H9 (cell line): ENCODE results near the gene ALCAM. TPM values are rescaled to one million over a fixed set of nuclear protein-coding genes. Genes with fewer than 3 reads are reported as not detected.

ENCODE experiments used
- DNase-seq: peaks from one replicate; pipeline ENCODE4 v3.0.0-alpha.2; 2017
- H2AFZ ChIP-seq: one replicate; pipeline ENCODE4 v1.6.1; 2013; ENCODE audit warnings: mild to moderate bottlenecking, low read length, control low read depth, moderate library complexity
- H2AK5ac ChIP-seq: 2 replicates; pipeline ENCODE4 v1.6.1; 2013; ENCODE audit warnings: low read length, control low read depth, mixed read lengths; ENCODE audit not compliant: insufficient read length
- H2BK120ac ChIP-seq: one replicate; pipeline ENCODE4 v1.6.1; 2013; ENCODE audit warnings: low read depth, mild to moderate bottlenecking, low read length, control low read depth, inconsistent platforms; ENCODE audit not compliant: poor library complexity, severe bottlenecking
- H2BK12ac ChIP-seq: 2 replicates; pipeline ENCODE4 v1.6.1; 2013; ENCODE audit warnings: low read length, control low read depth, mixed read lengths, low read depth; ENCODE audit not compliant: insufficient read length
- H2BK15ac ChIP-seq: 2 replicates; pipeline ENCODE4 v1.6.1; 2013; ENCODE audit warnings: low read depth, low read length, control low read depth
- H2BK20ac ChIP-seq: one replicate; pipeline ENCODE4 v1.6.1; 2013; ENCODE audit warnings: low read depth, mild to moderate bottlenecking, low read length, control low read depth, inconsistent platforms; ENCODE audit not compliant: poor library complexity, severe bottlenecking
- H2BK5ac ChIP-seq: 2 replicates; pipeline ENCODE4 v1.6.1; 2013; ENCODE audit warnings: low read length, control low read depth, mixed read lengths; ENCODE audit not compliant: insufficient read length
- H3K14ac ChIP-seq: 2 replicates; pipeline ENCODE4 v1.6.1; 2013; ENCODE audit warnings: low read length, control low read depth; ENCODE audit not compliant: insufficient read depth
- H3K18ac ChIP-seq: 2 replicates; pipeline ENCODE4 v1.6.1; 2013; ENCODE audit warnings: low read depth, mild to moderate bottlenecking, mixed read lengths, low read length, control low read depth; ENCODE audit not compliant: insufficient read length
- H3K23ac ChIP-seq: 2 replicates; pipeline ENCODE4 v1.6.1; 2013; ENCODE audit warnings: low read length, control low read depth, mixed read lengths, low read depth; ENCODE audit not compliant: insufficient read length
- H3K23me2 ChIP-seq: 2 replicates; pipeline ENCODE4 v1.6.1; 2013; ENCODE audit warnings: low read depth, mild to moderate bottlenecking, mixed read lengths, low read length, control low read depth; ENCODE audit not compliant: insufficient read length, poor library complexity, severe bottlenecking
- H3K27ac ChIP-seq: 2 replicates; pipeline ENCODE4 v1.5.1; 2013; ENCODE audit warnings: low read length, control low read depth, mixed read lengths, low read depth; ENCODE audit not compliant: insufficient read length
- H3K27me3 ChIP-seq: 2 replicates; pipeline ENCODE4 v1.6.1; 2013; ENCODE audit warnings: low read length, control low read depth, inconsistent platforms; ENCODE audit not compliant: insufficient read depth
- H3K4ac ChIP-seq: 2 replicates; pipeline ENCODE4 v1.6.1; 2013; ENCODE audit warnings: low read depth, mild to moderate bottlenecking, control low read depth, inconsistent platforms, low read length, moderate library complexity
- H3K4me1 ChIP-seq: 2 replicates; pipeline ENCODE4 v1.6.1; 2013; ENCODE audit warnings: low read length, control low read depth, inconsistent platforms; ENCODE audit not compliant: insufficient read depth
- H3K4me2 ChIP-seq: 2 replicates; pipeline ENCODE4 v1.6.1; 2013; ENCODE audit warnings: low read length, control low read depth, mixed read lengths; ENCODE audit not compliant: insufficient read length, insufficient read depth
- H3K56ac ChIP-seq: 2 replicates; pipeline ENCODE4 v1.6.1; 2013; ENCODE audit warnings: low read depth, mild to moderate bottlenecking, mixed read lengths, low read length, control low read depth; ENCODE audit not compliant: insufficient read length
- H3K79me1 ChIP-seq: 2 replicates; pipeline ENCODE4 v1.6.1; 2013; ENCODE audit warnings: low read depth, mild to moderate bottlenecking, moderate library complexity, low read length, control low read depth, inconsistent platforms; ENCODE audit not compliant: insufficient read depth, poor library complexity, severe bottlenecking
- H3K79me2 ChIP-seq: 2 replicates; pipeline ENCODE4 v1.6.1; 2013; ENCODE audit warnings: low read length, control low read depth, inconsistent platforms; ENCODE audit not compliant: insufficient read depth
- H3K9ac ChIP-seq: 2 replicates; pipeline ENCODE4 v1.6.1; 2013; ENCODE audit warnings: low read length, control low read depth, mixed read lengths; ENCODE audit not compliant: insufficient read length; ENCODE audit errors: extremely low read depth
- H3K9me3 ChIP-seq: one replicate; pipeline ENCODE4 v1.6.1; 2013; ENCODE audit warnings: low read depth, low read length, inconsistent platforms; ENCODE audit not compliant: control insufficient read depth
- H3T11ph ChIP-seq: one replicate; pipeline ENCODE4 v1.6.1; 2013; ENCODE audit warnings: mild to moderate bottlenecking, low read length, control low read depth, inconsistent platforms
- H4K20me1 ChIP-seq: one replicate; pipeline ENCODE4 v1.6.1; 2013; ENCODE audit not compliant: control insufficient read depth, insufficient read length, insufficient read depth
- H4K5ac ChIP-seq: 2 replicates; pipeline ENCODE4 v1.6.1; 2013; ENCODE audit warnings: low read depth, mild to moderate bottlenecking, mixed read lengths, low read length, control low read depth; ENCODE audit not compliant: insufficient read length
- H4K8ac ChIP-seq: replicated peaks from 2 replicates; pipeline ENCODE4 v1.6.1; 2013; ENCODE audit warnings: low read length, control low read depth, mixed read lengths, low read depth; ENCODE audit not compliant: insufficient read length
- H4K91ac ChIP-seq: 2 replicates; pipeline ENCODE4 v1.6.1; 2013; ENCODE audit warnings: low read depth, mild to moderate bottlenecking, moderate library complexity, mixed read lengths, low read length, control low read depth; ENCODE audit not compliant: insufficient read length
- H3K27ac Mint-ChIP-seq, 3 experiments: 2 replicates in 2 of 3; 3 replicates in 1 of 3; pipeline ENCODE4 v1.8.0; 2020 to 2021; ENCODE audit warnings: mixed read lengths in 3 of 3, mild to moderate bottlenecking in 1 of 3, moderate library complexity in 1 of 3
- H3K27me3 Mint-ChIP-seq: 2 replicates; pipeline ENCODE4 v1.8.0; 2021; ENCODE audit warnings: low read depth, mild to moderate bottlenecking, moderate library complexity, mixed read lengths
- H3K36me3 Mint-ChIP-seq, 3 experiments: 2 replicates in 2 of 3; 3 replicates in 1 of 3; pipeline ENCODE4 v1.8.0; 2020 to 2021; ENCODE audit warnings: low read depth in 3 of 3, mixed read lengths in 3 of 3; ENCODE audit not compliant: insufficient read depth in 1 of 3
- H3K4me1 Mint-ChIP-seq, 2 experiments: 2 replicates each; pipeline ENCODE4 v1.8.0; 2020; ENCODE audit warnings: mixed read lengths in 2 of 2
- H3K4me3 Mint-ChIP-seq, 2 experiments: 2 replicates in 1 of 2; 3 replicates in 1 of 2; pipeline ENCODE4 v1.8.0; 2020 to 2021; ENCODE audit warnings: mild to moderate bottlenecking in 2 of 2, mixed read lengths in 2 of 2, moderate library complexity in 1 of 2
- H3K9me3 Mint-ChIP-seq, 2 experiments: 2 replicates in 1 of 2; 3 replicates in 1 of 2; pipeline ENCODE4 v1.8.0; 2020; ENCODE audit warnings: mild to moderate bottlenecking in 2 of 2, mixed read lengths in 2 of 2, moderate library complexity in 1 of 2
- CTCF ChIP-seq: fragments of 200-600 bp; sonication (generic); conservative IDR thresholded peaks from 3 replicates; pipeline ENCODE4 v1.8.0; 2021; ENCODE audit warnings: antibody characterized with exemption, mild to moderate bottlenecking
- WGBS: extraction: QIAGEN DNeasy Blood & Tissue Kit; methylation state at CpG from one replicate; pipeline ENCODE4 v1.1.7; 2013; ENCODE audit warnings: missing lambda C conversion rate, low lambda C conversion rate, mixed read lengths; ENCODE audit not compliant: insufficient read length; ENCODE audit errors: extremely low coverage; 5-methylcytosine and 5-hydroxymethylcytosine counted together
- total RNA-seq: library from RNA; stranded (reverse); gene quantifications from 2 replicates; pipeline ENCODE4 v1.2.1, GENCODE V29; 2021

ALCAM gene
- total RNA-seq, 1 experiment from 2014 or later = 43.7 TPM

- Mint-ChIP-seq H3K4me1 (peaks cover 13 to 15% of the 10 kb centered on the region in 2 experiments), H3K27ac (no peak overlapping the region), H3K4me3 (no peak overlapping the region), H3K27me3 (no peaks in the 10 kb centered on the region), H3K9me3 (no peaks in the 10 kb centered on the region), H3K36me3 (no peaks in the 10 kb centered on the region)
- Histone ChIP-seq H3K4ac (no peak overlapping the region), H3K23me2 (no peaks in the 10 kb centered on the region), H4K8ac (no peak overlapping the region), H2BK20ac (no peak overlapping the region), H4K20me1 (no peaks in the 10 kb centered on the region), H4K91ac (no peak overlapping the region), H2BK120ac (no peak overlapping the region), H2AK5ac (no peak overlapping the region), H4K5ac (no peak overlapping the region), H3K27me3 (no peaks in the 10 kb centered on the region), H2BK12ac (no peak overlapping the region), H3K56ac (no peak overlapping the region), H3K79me1 (no peaks in the 10 kb centered on the region), H2BK15ac (no peak overlapping the region), H3K4me1 (peaks cover 5% of the 10 kb centered on the region; the same call in 1 of the 2 replicates), H3K79me2 (no peaks in the 10 kb centered on the region), H3K9ac (no peak overlapping the region), H3K23ac (no peak overlapping the region), H3K27ac (no peak overlapping the region), H3K18ac (no peak overlapping the region), H3T11ph (no peak overlapping the region), H3K9me3 (no peaks in the 10 kb centered on the region), H2AFZ (no peak overlapping the region), H2BK5ac (no peak overlapping the region), H3K14ac (no peak overlapping the region), H3K4me2 (no peak overlapping the region)
- TF ChIP-seq CTCF = no peak
- no peak for DNase-seq
- no CpG with 5 or more reads among the region's 5 CpGs for WGBS
Observed at GRCh38 chr3:105616374-105617121, 249.8 kb downstream of the ALCAM start.
